A549 (cell line): ENCODE results near the gene TSN.

ENCODE experiments used
- CBX2 ChIP-seq: fragments of 200-600 bp; sonication (generic); IDR thresholded peaks from 2 replicates; pipeline ENCODE4 v1.6.1; 2016; ENCODE audit warnings: low read depth, mild to moderate bottlenecking, borderline replicate concordance
- CHD4 ChIP-seq: fragments of 200-600 bp; sonication (generic); IDR thresholded peaks from 2 replicates; pipeline ENCODE4 v1.6.1; 2016; ENCODE audit warnings: antibody characterized with exemption, mild to moderate bottlenecking, borderline replicate concordance
- ESRRA ChIP-seq: fragments of 150-350 bp; IDR thresholded peaks from 2 replicates; pipeline ENCODE4 v1.6.1; 2014; ENCODE audit warnings: mild to moderate bottlenecking, low read length, borderline replicate concordance
- JUN ChIP-seq, 2 experiments: fragments of >200 bp; sonication (Bioruptor Twin); formaldehyde crosslinking; IDR thresholded peaks; 2 replicates in 1 of 2; 3 replicates in 1 of 2; pipeline ENCODE4 v1.6.1; 2016 to 2017
- MAFK ChIP-seq: fragments of 450-650 bp; IDR thresholded peaks from 2 replicates; pipeline ENCODE4 v1.6.1; 2014; ENCODE audit not compliant: partially characterized antibody
- MAZ ChIP-seq: fragments of 150-350 bp; IDR thresholded peaks from 2 replicates; pipeline ENCODE4 v1.6.1; 2014; ENCODE audit warnings: antibody characterized with exemption, low read depth, low read length, borderline replicate concordance
- PHF8 ChIP-seq: fragments of 200-600 bp; sonication (generic); IDR thresholded peaks from 2 replicates; pipeline ENCODE4 v1.6.1; 2016; ENCODE audit warnings: low read depth, mild to moderate bottlenecking, antibody characterized with exemption, moderate library complexity, borderline replicate concordance
- POLR2A ChIP-seq: IDR thresholded peaks from 2 replicates; pipeline ENCODE4 v1.6.1; 2012; ENCODE audit warnings: mild to moderate bottlenecking, low read length
- ZSCAN20 ChIP-seq: fragments of 250-450 bp; sonication (Bioruptor Pico); IDR thresholded peaks from 2 replicates; pipeline ENCODE4 v1.8.0; 2022; ENCODE audit warnings: mild to moderate bottlenecking, moderate library complexity
- TF ChIP-seq, protein P1 (sequence below): fragments of >200 bp; sonication (Bioruptor Twin); formaldehyde crosslinking; IDR thresholded peaks from 3 replicates; pipeline ENCODE4 v1.5.1; 2016
- TF ChIP-seq, protein P2 (sequence below): fragments of 200-600 bp; sonication (generic); IDR thresholded peaks from 2 replicates; pipeline ENCODE4 v1.6.1; 2016; ENCODE audit warnings: antibody characterized with exemption, mild to moderate bottlenecking, moderate library complexity
- TF ChIP-seq, protein P3 (sequence below): IDR thresholded peaks from 2 replicates; pipeline ENCODE4 v1.6.1; 2012

DNA sequence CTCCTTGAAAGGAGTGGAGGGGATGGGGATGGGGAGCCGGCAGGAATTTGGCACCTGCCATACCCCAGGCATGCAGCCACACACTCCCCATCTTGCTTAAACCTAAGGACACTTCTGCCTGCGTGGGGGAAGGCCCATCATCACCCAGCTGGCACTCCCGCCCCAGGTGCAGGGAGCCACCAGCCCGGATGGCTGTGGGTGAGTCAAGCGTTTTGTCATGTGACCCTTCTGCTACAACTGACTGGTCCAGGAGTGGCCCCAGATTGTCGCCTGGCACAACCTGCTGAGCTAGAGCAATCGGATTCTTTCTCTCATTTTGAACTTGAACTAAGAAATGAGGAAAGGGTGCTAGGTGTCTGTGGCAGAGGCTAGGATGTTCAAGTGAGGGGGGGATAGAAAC lies 61.3 kb downstream of the TSN start:
- TF ChIP-seq POLR2A, result no peak
- TF ChIP-seq JUN (IDR thresholded peaks at IDR 0.05), result no peak
- TF ChIP-seq, protein P1, sequence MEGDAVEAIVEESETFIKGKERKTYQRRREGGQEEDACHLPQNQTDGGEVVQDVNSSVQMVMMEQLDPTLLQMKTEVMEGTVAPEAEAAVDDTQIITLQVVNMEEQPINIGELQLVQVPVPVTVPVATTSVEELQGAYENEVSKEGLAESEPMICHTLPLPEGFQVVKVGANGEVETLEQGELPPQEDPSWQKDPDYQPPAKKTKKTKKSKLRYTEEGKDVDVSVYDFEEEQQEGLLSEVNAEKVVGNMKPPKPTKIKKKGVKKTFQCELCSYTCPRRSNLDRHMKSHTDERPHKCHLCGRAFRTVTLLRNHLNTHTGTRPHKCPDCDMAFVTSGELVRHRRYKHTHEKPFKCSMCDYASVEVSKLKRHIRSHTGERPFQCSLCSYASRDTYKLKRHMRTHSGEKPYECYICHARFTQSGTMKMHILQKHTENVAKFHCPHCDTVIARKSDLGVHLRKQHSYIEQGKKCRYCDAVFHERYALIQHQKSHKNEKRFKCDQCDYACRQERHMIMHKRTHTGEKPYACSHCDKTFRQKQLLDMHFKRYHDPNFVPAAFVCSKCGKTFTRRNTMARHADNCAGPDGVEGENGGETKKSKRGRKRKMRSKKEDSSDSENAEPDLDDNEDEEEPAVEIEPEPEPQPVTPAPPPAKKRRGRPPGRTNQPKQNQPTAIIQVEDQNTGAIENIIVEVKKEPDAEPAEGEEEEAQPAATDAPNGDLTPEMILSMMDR, result no peak
- TF ChIP-seq ESRRA, result no peak
- TF ChIP-seq, protein P2, sequence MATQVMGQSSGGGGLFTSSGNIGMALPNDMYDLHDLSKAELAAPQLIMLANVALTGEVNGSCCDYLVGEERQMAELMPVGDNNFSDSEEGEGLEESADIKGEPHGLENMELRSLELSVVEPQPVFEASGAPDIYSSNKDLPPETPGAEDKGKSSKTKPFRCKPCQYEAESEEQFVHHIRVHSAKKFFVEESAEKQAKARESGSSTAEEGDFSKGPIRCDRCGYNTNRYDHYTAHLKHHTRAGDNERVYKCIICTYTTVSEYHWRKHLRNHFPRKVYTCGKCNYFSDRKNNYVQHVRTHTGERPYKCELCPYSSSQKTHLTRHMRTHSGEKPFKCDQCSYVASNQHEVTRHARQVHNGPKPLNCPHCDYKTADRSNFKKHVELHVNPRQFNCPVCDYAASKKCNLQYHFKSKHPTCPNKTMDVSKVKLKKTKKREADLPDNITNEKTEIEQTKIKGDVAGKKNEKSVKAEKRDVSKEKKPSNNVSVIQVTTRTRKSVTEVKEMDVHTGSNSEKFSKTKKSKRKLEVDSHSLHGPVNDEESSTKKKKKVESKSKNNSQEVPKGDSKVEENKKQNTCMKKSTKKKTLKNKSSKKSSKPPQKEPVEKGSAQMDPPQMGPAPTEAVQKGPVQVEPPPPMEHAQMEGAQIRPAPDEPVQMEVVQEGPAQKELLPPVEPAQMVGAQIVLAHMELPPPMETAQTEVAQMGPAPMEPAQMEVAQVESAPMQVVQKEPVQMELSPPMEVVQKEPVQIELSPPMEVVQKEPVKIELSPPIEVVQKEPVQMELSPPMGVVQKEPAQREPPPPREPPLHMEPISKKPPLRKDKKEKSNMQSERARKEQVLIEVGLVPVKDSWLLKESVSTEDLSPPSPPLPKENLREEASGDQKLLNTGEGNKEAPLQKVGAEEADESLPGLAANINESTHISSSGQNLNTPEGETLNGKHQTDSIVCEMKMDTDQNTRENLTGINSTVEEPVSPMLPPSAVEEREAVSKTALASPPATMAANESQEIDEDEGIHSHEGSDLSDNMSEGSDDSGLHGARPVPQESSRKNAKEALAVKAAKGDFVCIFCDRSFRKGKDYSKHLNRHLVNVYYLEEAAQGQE, result no peak
- no peak for TF ChIP-seq ZSCAN20
- no peak for TF ChIP-seq CHD4
- no peak for TF ChIP-seq CBX2
- TF ChIP-seq MAFK, result no peak
- no peak for TF ChIP-seq PHF8
- no peak for TF ChIP-seq MAZ
- TF ChIP-seq, protein P3, sequence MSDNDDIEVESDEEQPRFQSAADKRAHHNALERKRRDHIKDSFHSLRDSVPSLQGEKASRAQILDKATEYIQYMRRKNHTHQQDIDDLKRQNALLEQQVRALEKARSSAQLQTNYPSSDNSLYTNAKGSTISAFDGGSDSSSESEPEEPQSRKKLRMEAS, result no peak
